GM23338 (cell line): ENCODE measurements around the gene COL8A1.

ENCODE experiments used
- CREB1 ChIP-seq: fragments of 250-450 bp; sonication (Bioruptor Pico); IDR thresholded peaks from 2 replicates; pipeline ENCODE4 v1.5.0; 2020; ENCODE audit warnings: low read depth, mild to moderate bottlenecking, moderate library complexity
- CTCF ChIP-seq, 2 experiments: fragments of 200-600 bp in 1 of 2; sonication (generic) in 1 of 2; conservative IDR thresholded peaks; 2 replicates each; pipeline versions ENCODE4 v1.5.1 to v1.6.1; 2016 to 2017; ENCODE audit warnings: antibody characterized with exemption in 2 of 2, low read depth in 2 of 2, mild to moderate bottlenecking in 2 of 2, moderate library complexity in 1 of 2
- ETS1 ChIP-seq: IDR thresholded peaks from 2 replicates; pipeline ENCODE4 v1.6.1; 2016; ENCODE audit warnings: antibody characterized with exemption
- EZH2 ChIP-seq: fragments of 200-600 bp; sonication (generic); IDR thresholded peaks from one replicate; pipeline ENCODE4 v1.8.0; 2017; ENCODE audit warnings: antibody characterized with exemption, mild to moderate bottlenecking, low read depth; ENCODE audit not compliant: unreplicated experiment
- POLR2AphosphoS5 ChIP-seq: IDR thresholded peaks from 2 replicates; pipeline ENCODE4 v1.6.1; 2016; ENCODE audit warnings: antibody characterized with exemption, low read depth
- REST ChIP-seq: IDR thresholded peaks from one replicate; pipeline ENCODE4 v1.6.1; 2018; ENCODE audit warnings: antibody characterized with exemption; ENCODE audit not compliant: unreplicated experiment
- STAT1 ChIP-seq: IDR thresholded peaks from one replicate; pipeline ENCODE4 v1.6.1; 2016; ENCODE audit warnings: antibody characterized with exemption; ENCODE audit not compliant: unreplicated experiment
- ZNF114 ChIP-seq: fragments of 250-450 bp; sonication (Bioruptor Pico); IDR thresholded peaks from 2 replicates; pipeline ENCODE4 v1.5.0; 2020; ENCODE audit warnings: mild to moderate bottlenecking, moderate library complexity
- ZNF462 ChIP-seq: fragments of 250-450 bp; sonication (Bioruptor Pico); IDR thresholded peaks from 2 replicates; pipeline ENCODE4 v1.5.0; 2020; ENCODE audit warnings: mild to moderate bottlenecking, moderate library complexity

- TF ChIP-seq CTCF (conservative IDR thresholded peaks at IDR 0.05; ENCODE audit: low read depth in 2 of 2) (no peak), REST (no peak), EZH2 (no peak), ETS1 (no peak), POLR2AphosphoS5 (no peak), STAT1 (no peak), ZNF114 (CRISPR knock-in tag) (no peak), ZNF462 (CRISPR knock-in tag) (no peak), CREB1 (CRISPR knock-in tag) (no peak)
Measured at GRCh38 chr3:99641480-99641879, 3.1 kb downstream of the COL8A1 start.
